DND-41 (cell line): ENCODE data around the gene SLC6A1.

Source experiments
- EZH2 ChIP-seq: IDR thresholded peaks from 3 replicates; pipeline ENCODE4 v1.6.1; 2012; ENCODE audit warnings: borderline replicate concordance, low read depth, mild to moderate bottlenecking, moderate library complexity, low read length, inconsistent platforms; ENCODE audit not compliant: severe bottlenecking
- TF ChIP-seq, protein P1 (sequence below): IDR thresholded peaks from 2 replicates; pipeline ENCODE4 v1.5.1; 2012; ENCODE audit warnings: borderline replicate concordance, low read length, moderate library complexity, mild to moderate bottlenecking; ENCODE audit not compliant: poor library complexity, severe bottlenecking; ENCODE audit errors: extremely low read depth

DNA sequence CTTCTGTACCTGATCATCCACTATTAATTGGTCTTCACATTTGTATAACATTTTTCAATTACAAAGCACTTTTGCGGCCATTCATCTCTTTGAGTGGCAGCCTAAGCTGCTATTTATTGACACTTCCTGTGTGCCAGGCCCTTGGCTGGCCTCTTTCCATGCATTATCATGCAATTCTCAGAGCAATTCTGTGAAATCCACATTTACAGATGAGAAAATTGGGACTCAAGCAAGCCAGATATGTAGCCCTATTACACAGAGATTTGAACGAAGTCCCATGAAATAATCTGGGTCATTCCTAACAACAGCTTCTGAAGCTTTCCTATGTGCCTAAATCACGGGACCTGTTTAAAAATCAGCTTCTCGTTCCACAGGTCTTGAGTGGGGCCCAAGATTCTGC is 17.4 kb downstream of the SLC6A1 start:
- TF ChIP-seq, protein P1, sequence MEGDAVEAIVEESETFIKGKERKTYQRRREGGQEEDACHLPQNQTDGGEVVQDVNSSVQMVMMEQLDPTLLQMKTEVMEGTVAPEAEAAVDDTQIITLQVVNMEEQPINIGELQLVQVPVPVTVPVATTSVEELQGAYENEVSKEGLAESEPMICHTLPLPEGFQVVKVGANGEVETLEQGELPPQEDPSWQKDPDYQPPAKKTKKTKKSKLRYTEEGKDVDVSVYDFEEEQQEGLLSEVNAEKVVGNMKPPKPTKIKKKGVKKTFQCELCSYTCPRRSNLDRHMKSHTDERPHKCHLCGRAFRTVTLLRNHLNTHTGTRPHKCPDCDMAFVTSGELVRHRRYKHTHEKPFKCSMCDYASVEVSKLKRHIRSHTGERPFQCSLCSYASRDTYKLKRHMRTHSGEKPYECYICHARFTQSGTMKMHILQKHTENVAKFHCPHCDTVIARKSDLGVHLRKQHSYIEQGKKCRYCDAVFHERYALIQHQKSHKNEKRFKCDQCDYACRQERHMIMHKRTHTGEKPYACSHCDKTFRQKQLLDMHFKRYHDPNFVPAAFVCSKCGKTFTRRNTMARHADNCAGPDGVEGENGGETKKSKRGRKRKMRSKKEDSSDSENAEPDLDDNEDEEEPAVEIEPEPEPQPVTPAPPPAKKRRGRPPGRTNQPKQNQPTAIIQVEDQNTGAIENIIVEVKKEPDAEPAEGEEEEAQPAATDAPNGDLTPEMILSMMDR = no peak
- TF ChIP-seq EZH2 = no peak
